Stimulated activated naive CD8-positive, alpha-beta T cell treated with anti-CD3 and anti-CD28 coated beads, Interleukin-15, amount 100 ng/mL, for 72 hours (primary cell): Measurements from ENCODE around the gene LAMC2.

Experiments used
- ATAC-seq: fragments of 150-1000 bp; cut with Tn5 transposase; 2 replicates; pipeline ENCODE4 v1.10.0; 2021; ENCODE audit warnings: mild to moderate bottlenecking, moderate library complexity
- DNase-seq, 2 donors: peaks; one replicate each; pipeline ENCODE4 v3.0.0; 2021 to 2022
- H3K27ac Mint-ChIP-seq, 2 donors: one replicate each; pipeline ENCODE4 v1.8.0; 2022; ENCODE audit warnings: mild to moderate bottlenecking in 2 of 2, mixed read lengths in 2 of 2, moderate library complexity in 2 of 2
- H3K27me3 Mint-ChIP-seq: one replicate; pipeline ENCODE4 v1.8.0; 2022; ENCODE audit warnings: mixed read lengths
- H3K4me1 Mint-ChIP-seq: one replicate; pipeline ENCODE4 v1.8.0; 2022; ENCODE audit warnings: mild to moderate bottlenecking, mixed read lengths
- H3K4me3 Mint-ChIP-seq, 2 donors: one replicate each; pipeline ENCODE4 v1.8.0; 2022; ENCODE audit warnings: mild to moderate bottlenecking in 2 of 2, mixed read lengths in 2 of 2, moderate library complexity in 1 of 2
- H3K9me3 Mint-ChIP-seq, 2 donors: one replicate each; pipeline ENCODE4 v1.8.0; 2022; ENCODE audit warnings: mixed read lengths in 2 of 2

LAMC2 gene

GRCh38 chr1:183161391-183161790, 24.7 kb upstream of the LAMC2 start:
- Mint-ChIP-seq H3K27ac (no peak overlapping the region), H3K9me3 (no peaks in the 10 kb centered on the region), H3K4me3 (no peak overlapping the region), H3K4me1 (no peaks in the 10 kb centered on the region), H3K27me3 (no peaks in the 10 kb centered on the region)
- ATAC-seq (no peak), DNase-seq (no peak)

- H3K27ac Mint-ChIP-seq = no peak overlapping the region
- H3K9me3 Mint-ChIP-seq = no peaks in the 10 kb centered on the region
- H3K27me3 Mint-ChIP-seq = no peaks in the 10 kb centered on the region
- no peaks in the 10 kb centered on the region for H3K4me1 Mint-ChIP-seq
- DNase-seq (no peak), ATAC-seq (no peak)
- no peak overlapping the region for H3K4me3 Mint-ChIP-seq
These were observed 22.7 kb upstream of the LAMC2 start for GRCh38 chr1:183163316-183163715.

- no peak for ATAC-seq
- no peaks in the 10 kb centered on the region for H3K9me3 Mint-ChIP-seq
- no peak for DNase-seq
- H3K27me3 Mint-ChIP-seq = no peaks in the 10 kb centered on the region
- H3K4me1 Mint-ChIP-seq = no peaks in the 10 kb centered on the region
- H3K27ac Mint-ChIP-seq = no peak overlapping the region
- no peak overlapping the region for H3K4me3 Mint-ChIP-seq
These were observed 21.7 kb upstream of the LAMC2 start for GRCh38 chr1:183164340-183164739.

GRCh38 chr1:183164963-183165362, 21.1 kb upstream of the LAMC2 start:
- Mint-ChIP-seq H3K9me3 (no peaks in the 10 kb centered on the region), H3K27me3 (no peaks in the 10 kb centered on the region), H3K27ac (no peak overlapping the region), H3K4me3 (no peak overlapping the region), H3K4me1 (no peaks in the 10 kb centered on the region)
- no peak for ATAC-seq
- no peak for DNase-seq

DNA sequence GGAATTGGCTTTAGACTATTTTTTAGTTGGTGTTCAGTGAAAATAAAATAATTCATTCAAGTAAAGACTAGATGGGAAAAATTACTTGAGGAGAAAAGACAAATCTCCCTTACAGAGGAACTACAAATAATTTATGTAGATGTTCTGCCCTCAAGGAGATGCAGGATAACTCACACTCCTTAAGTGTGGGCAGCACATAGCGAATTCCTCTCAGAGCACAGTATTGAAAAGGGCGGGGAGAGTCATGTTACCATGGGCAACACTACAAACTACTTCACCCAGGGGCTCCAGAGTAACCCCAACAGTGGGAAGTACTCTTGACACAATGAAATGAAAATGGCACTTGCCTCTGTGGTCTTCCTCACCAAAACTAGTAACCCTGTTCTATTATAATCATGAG, 20.6 kb upstream of the LAMC2 start:
- DNase-seq (no peak), ATAC-seq (no peak)
- Mint-ChIP-seq H3K27me3 (no peaks in the 10 kb centered on the region), H3K4me3 (no peak overlapping the region), H3K4me1 (no peaks in the 10 kb centered on the region), H3K27ac (no peak overlapping the region), H3K9me3 (no peaks in the 10 kb centered on the region)

- Mint-ChIP-seq H3K4me3 (no peak overlapping the region), H3K27ac (no peak overlapping the region), H3K27me3 (no peaks in the 10 kb centered on the region), H3K4me1 (no peaks in the 10 kb centered on the region), H3K9me3 (no peaks in the 10 kb centered on the region)
- no peak for ATAC-seq
- DNase-seq = no peak
These were observed 19.6 kb upstream of the LAMC2 start for GRCh38 chr1:183166454-183166853.

GRCh38 chr1:183167676-183168075, 18.4 kb upstream of the LAMC2 start:
- Mint-ChIP-seq H3K9me3 (no peaks in the 10 kb centered on the region), H3K4me3 (no peak overlapping the region), H3K4me1 (no peaks in the 10 kb centered on the region), H3K27ac (no peak overlapping the region), H3K27me3 (no peaks in the 10 kb centered on the region)
- ATAC-seq (no peak), DNase-seq (no peak)

- Mint-ChIP-seq H3K4me1 (no peaks in the 10 kb centered on the region), H3K27me3 (no peaks in the 10 kb centered on the region), H3K4me3 (no peak overlapping the region), H3K9me3 (no peaks in the 10 kb centered on the region), H3K27ac (no peak overlapping the region)
- DNase-seq (no peak), ATAC-seq (no peak)
These were observed 17.8 kb upstream of the LAMC2 start for GRCh38 chr1:183168308-183168707.

GRCh38 chr1:183173828-183174227, 12.2 kb upstream of the LAMC2 start:
- DNase-seq (no peak), ATAC-seq (no peak)
- H3K27me3 Mint-ChIP-seq = no peaks in the 10 kb centered on the region
- H3K4me3 Mint-ChIP-seq = no peak overlapping the region
- H3K4me1 Mint-ChIP-seq = no peaks in the 10 kb centered on the region
- H3K27ac Mint-ChIP-seq = no peak overlapping the region
- peaks cover 0 to 4% of the 10 kb centered on the region in 2 donors for H3K9me3 Mint-ChIP-seq

DNA sequence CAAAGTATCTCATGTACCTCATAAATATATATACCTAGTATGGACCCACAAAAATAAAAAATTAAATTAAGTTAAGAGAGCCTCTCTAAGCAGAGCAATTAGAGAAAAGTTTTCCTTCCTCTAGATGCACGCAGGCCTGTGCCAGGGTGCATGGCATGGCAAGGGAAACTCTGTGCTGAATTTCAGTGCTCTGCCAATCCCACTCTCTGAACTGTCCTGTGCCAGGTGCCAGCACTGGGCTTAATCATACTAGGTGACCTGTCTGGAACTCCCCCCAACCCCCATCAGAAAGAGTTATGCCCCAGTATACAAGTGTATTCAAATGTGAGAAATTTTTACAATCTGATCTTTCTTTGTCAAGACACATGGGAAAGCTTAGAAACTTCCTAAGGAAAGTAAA, 10.4 kb upstream of the LAMC2 start:
- ATAC-seq = no peak
- H3K27ac Mint-ChIP-seq = no peak overlapping the region
- DNase-seq = no peak
- no peaks in the 10 kb centered on the region for H3K27me3 Mint-ChIP-seq
- no peak overlapping the region for H3K4me3 Mint-ChIP-seq
- peaks cover 0 to 4% of the 10 kb centered on the region in 2 donors for H3K9me3 Mint-ChIP-seq
- peaks cover 7% of the 10 kb centered on the region for H3K4me1 Mint-ChIP-seq

DNA sequence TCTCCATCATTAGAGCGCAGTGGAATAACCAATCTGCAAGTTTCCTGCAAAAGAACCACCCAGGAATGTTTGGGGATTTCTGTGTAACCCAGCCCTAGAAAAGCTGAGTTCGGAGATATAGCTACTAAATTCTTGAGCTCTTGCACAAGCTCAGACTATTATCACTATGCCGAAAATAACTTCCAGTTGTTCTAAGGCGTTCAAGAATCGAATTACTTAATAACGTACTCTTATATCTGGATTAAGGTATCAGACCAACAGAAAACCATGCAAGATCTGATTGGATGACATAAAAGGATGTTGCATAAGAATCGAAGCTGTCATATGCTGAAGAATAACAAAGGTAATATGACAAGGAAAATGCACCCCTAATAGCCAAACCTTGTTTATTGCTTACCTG, 7.5 kb upstream of the LAMC2 start:
- Mint-ChIP-seq H3K27me3 (no peaks in the 10 kb centered on the region), H3K4me3 (no peak overlapping the region), H3K27ac (no peak overlapping the region), H3K9me3 (peaks cover 0 to 4% of the 10 kb centered on the region in 2 donors), H3K4me1 (peaks cover 12% of the 10 kb centered on the region)
- ATAC-seq (no peak), DNase-seq (no peak)

- no peak overlapping the region for H3K4me3 Mint-ChIP-seq
- peaks cover 0 to 4% of the 10 kb centered on the region in 2 donors for H3K9me3 Mint-ChIP-seq
- H3K4me1 Mint-ChIP-seq = peaks cover 12% of the 10 kb centered on the region
- H3K27me3 Mint-ChIP-seq = no peaks in the 10 kb centered on the region
- ATAC-seq (no peak), DNase-seq (no peak)
- H3K27ac Mint-ChIP-seq = no peak overlapping the region
These were observed 7.0 kb upstream of the LAMC2 start for GRCh38 chr1:183179033-183179432.

- DNase-seq = no peak
- ATAC-seq = no peak
- Mint-ChIP-seq H3K4me3 (peak overlapping the region in 1 of 2 donors; percentile 20), H3K9me3 (no peaks in the 10 kb centered on the region), H3K27me3 (no peaks in the 10 kb centered on the region), H3K4me1 (peaks cover 12% of the 10 kb centered on the region), H3K27ac (no peak overlapping the region)
These were observed 5.8 kb upstream of the LAMC2 start for GRCh38 chr1:183180218-183180617.

DNA sequence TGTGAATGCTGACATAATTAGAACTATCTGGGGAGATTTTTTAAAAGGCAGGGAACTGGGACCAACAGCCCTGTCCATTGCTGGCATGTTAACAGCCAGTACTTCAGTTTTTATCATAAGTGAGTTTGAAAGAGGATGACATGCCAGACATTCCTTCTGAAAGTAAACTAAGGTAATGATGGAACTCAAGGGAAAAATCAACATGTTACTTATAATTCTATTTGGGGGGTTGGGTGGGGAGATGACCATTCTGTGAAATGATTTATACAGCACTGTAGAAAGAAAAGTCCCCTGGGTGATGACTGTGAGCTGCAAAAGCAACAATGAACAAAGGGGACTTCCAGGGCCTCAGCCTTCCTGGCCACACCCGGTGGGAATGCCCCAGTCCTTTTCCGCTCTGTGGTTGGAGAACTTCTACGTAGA, 5.4 kb upstream of the LAMC2 start:
- DNase-seq = peak in 1 of 2 donors; percentile 24
- H3K27me3 Mint-ChIP-seq = peaks cover 3% of the 10 kb centered on the region
- H3K4me3 Mint-ChIP-seq = peak overlapping the region in 1 of 2 donors; percentile 20
- H3K27ac Mint-ChIP-seq = no peak overlapping the region
- peaks cover 14% of the 10 kb centered on the region for H3K4me1 Mint-ChIP-seq
- peak; percentile 74 for ATAC-seq
- no peaks in the 10 kb centered on the region for H3K9me3 Mint-ChIP-seq

GRCh38 chr1:183186841-183187240, 777 bp downstream of the LAMC2 start:
- peaks cover 13% of the 10 kb centered on the region for H3K4me1 Mint-ChIP-seq
- ATAC-seq (no peak), DNase-seq (no peak)
- H3K27ac Mint-ChIP-seq = no peak overlapping the region
- H3K9me3 Mint-ChIP-seq = no peaks in the 10 kb centered on the region
- no peak overlapping the region for H3K4me3 Mint-ChIP-seq
- H3K27me3 Mint-ChIP-seq = peaks cover 43% of the 10 kb centered on the region

DNA sequence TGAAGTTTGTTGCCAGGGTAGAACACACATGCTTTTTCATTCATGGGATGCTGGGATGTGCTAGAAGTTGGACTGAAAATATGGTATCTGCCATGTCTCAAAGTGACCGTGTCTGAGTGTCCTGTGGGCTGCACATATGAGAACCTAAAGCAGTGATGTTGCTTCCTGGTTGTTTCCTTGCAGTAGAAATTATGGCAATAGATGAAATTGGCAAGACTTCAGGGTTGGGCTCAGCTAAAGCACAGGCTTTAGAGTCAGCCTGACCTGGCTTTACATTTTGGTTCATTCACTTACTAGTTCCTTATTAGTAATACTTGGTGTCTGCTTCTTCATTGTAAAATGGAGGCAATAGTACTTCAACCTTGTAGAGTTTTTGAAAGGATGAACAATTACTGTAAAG, 2.2 kb downstream of the LAMC2 start:
- Mint-ChIP-seq H3K4me3 (no peak overlapping the region), H3K27me3 (peaks cover 43% of the 10 kb centered on the region)

GRCh38 chr1:183191833-183192232, 5.8 kb downstream of the LAMC2 start:
- Mint-ChIP-seq H3K9me3 (no peaks in the 10 kb centered on the region), H3K4me1 (peaks cover 12% of the 10 kb centered on the region), H3K4me3 (no peak overlapping the region), H3K27me3 (peaks cover 33% of the 10 kb centered on the region), H3K27ac (no peak overlapping the region)
- ATAC-seq = no peak
- no peak for DNase-seq

More for the DNA sequence above, 2.2 kb downstream of the LAMC2 start:
- ATAC-seq (no peak), DNase-seq (no peak)
- Mint-ChIP-seq H3K4me1 (peaks cover 13% of the 10 kb centered on the region), H3K27ac (no peak overlapping the region), H3K9me3 (no peaks in the 10 kb centered on the region)
